Measurements from ENCODE around the gene POLD3.

POLD3 gene

GRCh38 chr11:74676596-74676995 is 84.2 kb downstream of the POLD3 start:
- DNase-seq: no peak

GRCh38 chr11:74677131-74677530 is 84.7 kb downstream of the POLD3 start:
- no peak for DNase-seq

DNA sequence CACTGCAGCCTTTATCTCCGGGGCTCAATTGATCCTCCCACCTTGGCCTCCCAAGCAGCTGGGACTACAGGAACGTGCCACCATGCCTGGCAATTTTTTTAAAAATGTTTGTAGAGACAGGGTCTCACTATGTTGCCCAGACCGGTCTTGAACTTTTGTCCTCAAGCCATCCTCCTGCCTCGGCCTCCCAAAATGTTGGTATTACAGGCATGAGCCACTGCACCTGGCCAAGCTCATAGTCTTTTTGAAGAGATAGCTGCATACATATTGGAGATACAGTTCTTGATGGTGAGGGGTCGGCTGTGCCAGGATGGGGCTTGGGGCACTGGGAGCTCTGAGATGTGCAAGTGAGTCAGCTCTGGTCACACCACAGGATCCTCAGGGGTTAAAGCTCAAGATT is 85.7 kb downstream of the POLD3 start:
- no peak for DNase-seq

- no peak for DNase-seq
These were observed 86.5 kb downstream of the POLD3 start for GRCh38 chr11:74678591-74679512.

- no peak for DNase-seq
These were observed 87.1 kb downstream of the POLD3 start for GRCh38 chr11:74679513-74679865.

- DNase-seq: no peak
These were observed 87.8 kb downstream of the POLD3 start for GRCh38 chr11:74680035-74680671.

DNA sequence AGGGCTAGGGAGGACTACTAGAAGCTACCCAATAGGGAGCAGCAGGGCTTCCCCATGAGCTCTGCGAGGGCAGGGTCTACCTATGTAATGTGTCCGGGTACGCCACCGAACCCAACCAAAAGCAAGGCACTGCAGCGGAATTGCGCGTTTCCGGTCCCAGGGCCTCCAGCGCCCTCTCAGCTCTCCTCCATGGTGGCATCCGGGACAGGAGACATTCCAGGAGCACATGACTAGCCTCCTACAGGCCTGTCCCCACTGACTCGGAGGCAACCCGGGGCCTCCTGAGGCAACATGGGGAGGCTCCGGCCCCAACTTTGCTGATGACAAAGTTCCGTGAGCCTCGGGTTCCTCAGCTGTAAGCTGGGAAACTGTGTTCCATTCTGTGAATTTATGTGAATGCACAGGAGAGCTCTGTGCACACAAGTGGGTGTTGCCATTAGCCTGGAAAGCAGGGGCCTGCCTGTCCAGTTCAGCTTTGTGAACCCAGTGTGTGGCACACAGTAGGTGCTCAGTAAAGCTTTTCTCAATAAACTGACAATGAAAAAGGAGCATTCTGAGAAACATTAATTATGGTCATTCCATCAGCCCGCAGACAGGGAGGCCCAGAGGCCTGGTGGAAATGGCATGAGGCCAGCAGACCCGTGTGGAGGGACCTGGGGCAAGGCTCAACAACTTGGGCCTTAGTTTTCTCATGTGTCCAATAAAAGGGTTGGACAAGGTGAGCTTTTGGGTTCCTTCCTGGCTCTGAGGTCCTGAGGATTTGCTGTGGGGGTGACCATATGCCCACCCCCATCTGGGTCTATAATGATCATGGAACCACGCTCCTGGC is 88.5 kb downstream of the POLD3 start:
- no peak for DNase-seq

GRCh38 chr11:74681686-74682651 is 89.6 kb downstream of the POLD3 start:
- DNase-seq: no peak

DNA sequence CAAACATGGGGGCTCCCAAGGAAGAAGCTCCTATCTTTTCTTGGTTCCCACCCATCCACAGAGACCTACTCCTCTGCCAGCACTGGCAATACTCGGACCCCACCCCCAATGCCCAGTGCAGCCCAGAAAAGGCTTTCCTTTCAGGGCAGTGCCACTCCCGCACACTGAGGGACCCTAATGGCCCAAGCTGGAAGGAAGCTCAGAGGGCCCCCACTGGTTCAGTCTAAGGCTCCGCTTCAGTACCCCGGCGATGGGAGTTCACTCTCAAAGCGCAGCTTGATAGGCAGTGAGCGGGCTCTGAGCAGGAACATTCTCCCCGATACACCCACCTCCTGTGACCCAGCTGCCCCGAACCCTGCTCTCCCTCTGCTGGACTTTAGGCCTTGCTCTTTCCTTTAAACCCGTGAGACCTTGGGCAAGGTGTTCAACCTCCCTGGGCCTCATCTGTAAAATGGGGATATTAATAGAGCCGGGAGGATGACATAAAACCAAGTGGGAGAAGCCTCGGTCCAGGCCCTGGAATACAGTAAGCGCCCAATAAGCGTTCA is 90.4 kb downstream of the POLD3 start:
- DNase-seq: no peak

DNA sequence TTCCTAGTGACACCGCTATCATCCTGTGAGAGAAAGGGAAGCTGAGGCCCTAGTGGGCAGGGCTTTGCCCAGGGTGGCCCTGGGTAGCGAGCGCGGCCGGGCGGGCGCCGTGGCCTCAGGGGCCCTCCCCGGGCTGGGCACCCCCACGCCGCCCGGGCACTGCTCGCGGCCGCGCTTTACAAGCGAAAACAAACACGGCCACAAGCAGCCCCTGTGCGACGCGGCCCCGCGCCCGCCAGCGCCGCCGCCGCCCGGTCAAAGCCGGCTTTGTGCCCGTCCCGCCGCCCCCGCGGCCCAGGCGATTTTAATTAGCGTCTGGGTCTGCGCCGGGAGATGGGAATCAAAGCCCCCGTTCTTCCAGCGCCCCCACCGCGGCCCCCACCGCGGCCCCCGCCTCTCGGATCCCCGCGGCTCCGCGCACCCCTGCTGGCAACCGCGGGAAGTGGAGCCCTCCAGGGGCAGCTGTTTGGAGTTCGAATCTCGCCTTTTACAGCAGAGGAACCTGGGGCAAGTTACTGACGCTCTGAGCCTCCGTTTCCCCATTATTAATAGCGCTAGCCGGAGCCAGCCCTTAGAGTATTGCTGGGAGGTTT is 91.0 kb downstream of the POLD3 start:
- DNase-seq: no peak

GRCh38 chr11:74683941-74684481 is 91.6 kb downstream of the POLD3 start:
- no peak for DNase-seq

- no peak for DNase-seq
These were observed 92.3 kb downstream of the POLD3 start for GRCh38 chr11:74684661-74685060.

- DNase-seq: no peak
These were observed 93.0 kb downstream of the POLD3 start for GRCh38 chr11:74685338-74685737.

DNA sequence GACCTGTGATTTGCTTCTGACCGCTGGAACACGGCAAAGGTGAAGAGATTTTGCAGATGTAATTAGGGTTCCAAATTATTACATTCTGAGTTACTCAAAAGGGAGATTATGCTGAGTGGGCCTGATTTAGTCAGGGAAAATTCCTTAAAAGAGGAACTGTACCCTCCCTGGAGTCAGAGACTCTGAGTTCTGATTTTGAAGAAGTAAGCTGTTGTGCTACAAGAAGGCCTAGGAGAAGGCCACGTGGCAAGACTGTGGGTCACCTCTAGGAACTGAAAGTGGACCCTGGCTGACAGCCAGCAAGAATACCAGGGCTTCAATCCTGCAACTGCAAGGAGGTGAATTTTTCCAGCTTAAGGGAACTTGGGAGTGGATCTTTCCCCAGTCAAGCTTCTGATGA is 93.5 kb downstream of the POLD3 start:
- no peak for DNase-seq

DNA sequence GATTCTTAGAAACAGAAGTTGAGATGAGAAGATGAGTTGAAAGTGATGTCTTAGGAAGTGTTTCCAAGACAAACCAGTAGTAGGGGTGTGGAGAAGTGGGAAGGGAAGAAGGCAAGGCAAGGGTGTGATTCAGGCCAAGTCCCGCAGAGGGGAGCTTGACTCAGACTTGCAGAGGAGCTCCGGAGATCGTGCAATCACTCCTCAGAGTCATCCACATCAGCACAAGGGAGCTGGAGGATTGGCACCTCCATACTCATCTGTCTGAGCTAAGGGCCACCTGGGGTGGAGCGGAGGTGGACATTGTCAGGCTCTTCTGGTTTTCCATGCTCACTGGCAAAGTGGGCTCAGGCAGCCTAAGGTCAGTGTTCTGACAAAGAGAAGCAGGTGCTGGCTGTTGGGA is 94.4 kb downstream of the POLD3 start:
- no peak for DNase-seq

GRCh38 chr11:74687237-74688023 is 95.0 kb downstream of the POLD3 start:
- DNase-seq: no peak

DNA sequence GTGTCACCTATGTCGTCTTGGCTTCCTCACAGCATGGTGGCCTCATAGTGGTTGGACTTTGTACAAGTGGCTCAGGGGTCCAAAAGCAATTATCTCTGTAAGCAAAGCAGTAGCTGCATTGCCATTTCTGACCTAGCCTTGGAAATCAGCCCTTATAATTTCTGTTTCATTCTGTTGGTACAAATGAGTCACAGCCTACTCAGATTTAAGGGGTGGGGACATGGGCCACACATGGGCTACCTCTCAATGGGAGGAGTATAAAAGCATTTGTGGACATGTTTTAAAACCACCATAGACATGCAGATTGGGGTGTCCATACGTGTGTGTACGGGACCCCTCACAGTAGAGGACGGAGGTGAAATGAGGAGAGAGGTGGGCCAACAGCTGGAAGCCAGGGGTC is 97.3 kb downstream of the POLD3 start:
- DNase-seq: no peak

GRCh38 chr11:74691755-74692154 is 99.4 kb downstream of the POLD3 start:
- no peak for DNase-seq

Measured in activated naive CD4-positive, alpha-beta T cell (primary cell).